Measurements from ENCODE around the gene ERC2.

Gene ERC2

GRCh38 chr3:56370991-56371775, 97.1 kb downstream of the ERC2 start:
- H3K36me3 ChIP-seq (ENCODE audit: insufficient read depth, low read length): no peaks in the 10 kb centered on the region

GRCh38 chr3:56369914-56370313, 98.4 kb downstream of the ERC2 start:
- no peaks in the 10 kb centered on the region for H3K79me2 ChIP-seq (ENCODE audit: control insufficient read depth, insufficient read depth, low read length, unreplicated experiment)
- H3K27ac ChIP-seq (ENCODE audit: low read depth, low read length): no peak overlapping the region
- H3K4me3 ChIP-seq (ENCODE audit: low read depth, low read length): no peak overlapping the region
- H3K36me3 ChIP-seq (ENCODE audit: insufficient read depth, low read length): no peaks in the 10 kb centered on the region
- no peaks in the 10 kb centered on the region for H3K4me1 ChIP-seq (ENCODE audit: control insufficient read depth, insufficient read depth, low read length, unreplicated experiment)
- no peak overlapping the region for H2AFZ ChIP-seq (ENCODE audit: low read length, unreplicated experiment)
- H3K27me3 ChIP-seq (ENCODE audit: insufficient read depth, low read length): no peaks in the 10 kb centered on the region

More at GRCh38 chr3:56370991-56371775, 97.1 kb downstream of the ERC2 start:
- H3K4me3 ChIP-seq (ENCODE audit: low read depth, low read length): no peak overlapping the region
- no peak overlapping the region for H2AFZ ChIP-seq (ENCODE audit: low read length, unreplicated experiment)
- H3K27me3 ChIP-seq (ENCODE audit: insufficient read depth, low read length): no peaks in the 10 kb centered on the region
- H3K27ac ChIP-seq (ENCODE audit: low read depth, low read length): no peak overlapping the region
- H3K4me1 ChIP-seq (ENCODE audit: control insufficient read depth, insufficient read depth, low read length, unreplicated experiment): no peaks in the 10 kb centered on the region
- no peaks in the 10 kb centered on the region for H3K79me2 ChIP-seq (ENCODE audit: control insufficient read depth, insufficient read depth, low read length, unreplicated experiment)

- no peak overlapping the region for H3K4me3 ChIP-seq (ENCODE audit: low read depth, low read length)
- H3K27ac ChIP-seq (ENCODE audit: low read depth, low read length): no peak overlapping the region
- no peaks in the 10 kb centered on the region for H3K79me2 ChIP-seq (ENCODE audit: control insufficient read depth, insufficient read depth, low read length, unreplicated experiment)
- H3K36me3 ChIP-seq (ENCODE audit: insufficient read depth, low read length): no peaks in the 10 kb centered on the region
- no peak overlapping the region for H2AFZ ChIP-seq (ENCODE audit: low read length, unreplicated experiment)
- H3K27me3 ChIP-seq (ENCODE audit: insufficient read depth, low read length): no peaks in the 10 kb centered on the region
- H3K4me1 ChIP-seq (ENCODE audit: control insufficient read depth, insufficient read depth, low read length, unreplicated experiment): no peaks in the 10 kb centered on the region
These were observed 99.4 kb downstream of the ERC2 start for GRCh38 chr3:56368846-56369245.

- no peak overlapping the region for H3K4me3 ChIP-seq (ENCODE audit: low read depth, low read length)
- no peaks in the 10 kb centered on the region for H3K4me1 ChIP-seq (ENCODE audit: control insufficient read depth, insufficient read depth, low read length, unreplicated experiment)
- H3K27ac ChIP-seq (ENCODE audit: low read depth, low read length): no peak overlapping the region
- no peak overlapping the region for H2AFZ ChIP-seq (ENCODE audit: low read length, unreplicated experiment)
- H3K79me2 ChIP-seq (ENCODE audit: control insufficient read depth, insufficient read depth, low read length, unreplicated experiment): no peaks in the 10 kb centered on the region
- H3K27me3 ChIP-seq (ENCODE audit: insufficient read depth, low read length): no peaks in the 10 kb centered on the region
- H3K36me3 ChIP-seq (ENCODE audit: insufficient read depth, low read length): no peaks in the 10 kb centered on the region
These were observed 101.6 kb downstream of the ERC2 start for GRCh38 chr3:56366641-56367162.

- H2AFZ ChIP-seq (ENCODE audit: low read length, unreplicated experiment): no peak overlapping the region
These were observed 102.2 kb downstream of the ERC2 start for GRCh38 chr3:56365905-56366640.

GRCh38 chr3:56364665-56365064, 103.6 kb downstream of the ERC2 start:
- no peaks in the 10 kb centered on the region for H3K79me2 ChIP-seq (ENCODE audit: control insufficient read depth, insufficient read depth, low read length, unreplicated experiment)
- no peaks in the 10 kb centered on the region for H3K36me3 ChIP-seq (ENCODE audit: insufficient read depth, low read length)
- H3K27me3 ChIP-seq (ENCODE audit: insufficient read depth, low read length): no peaks in the 10 kb centered on the region
- H2AFZ ChIP-seq (ENCODE audit: low read length, unreplicated experiment): no peak overlapping the region
- H3K27ac ChIP-seq (ENCODE audit: low read depth, low read length): no peak overlapping the region
- H3K4me3 ChIP-seq (ENCODE audit: low read depth, low read length): no peak overlapping the region
- no peaks in the 10 kb centered on the region for H3K4me1 ChIP-seq (ENCODE audit: control insufficient read depth, insufficient read depth, low read length, unreplicated experiment)

More at GRCh38 chr3:56365905-56366640, 102.2 kb downstream of the ERC2 start:
- Histone ChIP-seq H3K36me3 (ENCODE audit: insufficient read depth, low read length) (no peaks in the 10 kb centered on the region), H3K4me1 (ENCODE audit: control insufficient read depth, insufficient read depth, low read length, unreplicated experiment) (no peaks in the 10 kb centered on the region), H3K79me2 (ENCODE audit: control insufficient read depth, insufficient read depth, low read length, unreplicated experiment) (no peaks in the 10 kb centered on the region), H3K27ac (ENCODE audit: low read depth, low read length) (no peak overlapping the region), H3K4me3 (ENCODE audit: low read depth, low read length) (no peak overlapping the region), H3K27me3 (ENCODE audit: insufficient read depth, low read length) (no peaks in the 10 kb centered on the region)

- no peak overlapping the region for H3K27ac ChIP-seq (ENCODE audit: low read depth, low read length)
- no peak overlapping the region for H3K4me3 ChIP-seq (ENCODE audit: low read depth, low read length)
- no peaks in the 10 kb centered on the region for H3K27me3 ChIP-seq (ENCODE audit: insufficient read depth, low read length)
- no peak overlapping the region for H2AFZ ChIP-seq (ENCODE audit: low read length, unreplicated experiment)
- H3K4me1 ChIP-seq (ENCODE audit: control insufficient read depth, insufficient read depth, low read length, unreplicated experiment): no peaks in the 10 kb centered on the region
- no peaks in the 10 kb centered on the region for H3K79me2 ChIP-seq (ENCODE audit: control insufficient read depth, insufficient read depth, low read length, unreplicated experiment)
- H3K36me3 ChIP-seq (ENCODE audit: insufficient read depth, low read length): no peaks in the 10 kb centered on the region
These were observed 104.5 kb downstream of the ERC2 start for GRCh38 chr3:56363720-56364119.

- Histone ChIP-seq H3K27me3 (ENCODE audit: insufficient read depth, low read length) (no peaks in the 10 kb centered on the region), H3K79me2 (ENCODE audit: control insufficient read depth, insufficient read depth, low read length, unreplicated experiment) (no peaks in the 10 kb centered on the region), H3K4me3 (ENCODE audit: low read depth, low read length) (no peak overlapping the region), H3K27ac (ENCODE audit: low read depth, low read length) (no peak overlapping the region), H2AFZ (ENCODE audit: low read length, unreplicated experiment) (no peak overlapping the region), H3K4me1 (ENCODE audit: control insufficient read depth, insufficient read depth, low read length, unreplicated experiment) (no peaks in the 10 kb centered on the region), H3K36me3 (ENCODE audit: insufficient read depth, low read length) (no peaks in the 10 kb centered on the region)
These were observed 106.5 kb downstream of the ERC2 start for GRCh38 chr3:56361731-56362130.

- no peaks in the 10 kb centered on the region for H3K79me2 ChIP-seq (ENCODE audit: control insufficient read depth, insufficient read depth, low read length, unreplicated experiment)
- H2AFZ ChIP-seq (ENCODE audit: low read length, unreplicated experiment): no peak overlapping the region
- H3K4me3 ChIP-seq (ENCODE audit: low read depth, low read length): no peak overlapping the region
- no peaks in the 10 kb centered on the region for H3K36me3 ChIP-seq (ENCODE audit: insufficient read depth, low read length)
- no peak overlapping the region for H3K27ac ChIP-seq (ENCODE audit: low read depth, low read length)
- H3K4me1 ChIP-seq (ENCODE audit: control insufficient read depth, insufficient read depth, low read length, unreplicated experiment): no peaks in the 10 kb centered on the region
- no peaks in the 10 kb centered on the region for H3K27me3 ChIP-seq (ENCODE audit: insufficient read depth, low read length)
These were observed 111.0 kb downstream of the ERC2 start for GRCh38 chr3:56357266-56357665.

- no peaks in the 10 kb centered on the region for H3K4me1 ChIP-seq (ENCODE audit: control insufficient read depth, insufficient read depth, low read length, unreplicated experiment)
- no peak overlapping the region for H3K4me3 ChIP-seq (ENCODE audit: low read depth, low read length)
- H3K36me3 ChIP-seq (ENCODE audit: insufficient read depth, low read length): no peaks in the 10 kb centered on the region
- no peak overlapping the region for H3K27ac ChIP-seq (ENCODE audit: low read depth, low read length)
- H3K79me2 ChIP-seq (ENCODE audit: control insufficient read depth, insufficient read depth, low read length, unreplicated experiment): no peaks in the 10 kb centered on the region
- H2AFZ ChIP-seq (ENCODE audit: low read length, unreplicated experiment): no peak overlapping the region
- H3K27me3 ChIP-seq (ENCODE audit: insufficient read depth, low read length): no peaks in the 10 kb centered on the region
These were observed 111.5 kb downstream of the ERC2 start for GRCh38 chr3:56356808-56357207.
